ENCODE measurements around the gene TBC1D8.

Gene TBC1D8

GRCh38 chr2:101023327-101024107 lies 127.7 kb downstream of the TBC1D8 start:
- DNase-seq: no peak

- no peak for DNase-seq
These were observed 129.0 kb downstream of the TBC1D8 start for GRCh38 chr2:101022221-101022620.

GRCh38 chr2:101018934-101019333 lies 132.2 kb downstream of the TBC1D8 start:
- no peak for DNase-seq

GRCh38 chr2:101017371-101017770 lies 133.8 kb downstream of the TBC1D8 start:
- DNase-seq: no peak

- DNase-seq: no peak
These were observed 136.8 kb downstream of the TBC1D8 start for GRCh38 chr2:101014264-101014857.

- peak; percentile 55 for DNase-seq
These were observed 138.4 kb downstream of the TBC1D8 start for GRCh38 chr2:101012706-101013181.

GRCh38 chr2:101012054-101012705 lies 139.0 kb downstream of the TBC1D8 start:
- DNase-seq: no peak

GRCh38 chr2:101011152-101011551 lies 140.0 kb downstream of the TBC1D8 start:
- DNase-seq: no peak

- DNase-seq: no peak
These were observed 143.5 kb downstream of the TBC1D8 start for GRCh38 chr2:101007415-101008345.

- no peak for DNase-seq
These were observed 145.0 kb downstream of the TBC1D8 start for GRCh38 chr2:101006065-101006715.

GRCh38 chr2:101004620-101005325 lies 146.4 kb downstream of the TBC1D8 start:
- no peak for DNase-seq

- no peak for DNase-seq
These were observed 147.9 kb downstream of the TBC1D8 start for GRCh38 chr2:101003278-101003775.

- no peak for DNase-seq
These were observed 148.5 kb downstream of the TBC1D8 start for GRCh38 chr2:101002562-101003277.

- DNase-seq: peak; percentile 97
These were observed 149.3 kb downstream of the TBC1D8 start, which contains the start of gene RPL31 for GRCh38 chr2:101001691-101002561. RPL31 (plus strand) TSS chr2:101002289; CDS start chr2:101002702, 413 bp downstream.

GRCh38 chr2:100999995-101000394 lies 151.2 kb downstream of the TBC1D8 start:
- DNase-seq: no peak

GRCh38 chr2:100998235-100998573 lies 153.0 kb downstream of the TBC1D8 start:
- DNase-seq: no peak

- DNase-seq: no peak
These were observed 153.5 kb downstream of the TBC1D8 start for GRCh38 chr2:100997509-100998234.

- DNase-seq: no peak
These were observed 155.7 kb downstream of the TBC1D8 start for GRCh38 chr2:100995309-100996075.

Measured in CD4-positive, alpha-beta T cell treated with Interleukin-17A for 4 hours (primary cell).